ENCODE results near the gene NOX3.
"Not testable (repeated sequence)": the region's sequence is repeated elsewhere in the genome, so short reads cannot be mapped to it uniquely, and the experiment has no call there.

The NOX3 gene

DNA sequence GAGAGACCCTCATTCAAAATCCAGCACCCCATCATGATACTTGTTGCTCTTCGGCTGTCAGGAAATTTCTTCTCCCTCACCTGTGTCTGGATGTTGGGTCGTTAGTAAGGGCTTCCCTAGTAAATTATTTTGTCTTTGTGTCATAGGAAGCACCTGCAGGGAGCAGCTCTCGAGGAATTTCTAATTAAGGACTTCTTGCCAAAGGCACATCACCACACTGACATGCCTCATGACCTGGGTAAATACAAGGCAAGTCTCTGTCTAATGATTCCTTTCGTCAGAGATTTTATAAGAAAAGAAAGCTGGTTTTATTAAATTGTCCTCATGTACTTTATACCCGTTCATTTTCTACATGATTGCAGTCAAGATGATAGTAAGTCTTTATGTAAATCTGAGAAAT, at the start of gene NOX3:
Gene NOX3 (minus strand): TSS at position 74 of the 400 bp plus-strand sequence. CDS start 39 bp downstream, at position 35.
- peaks cover 4 to 6% of the 10 kb centered on the region in 2 donors for H3K4me1 Mint-ChIP-seq
- no peak within 1 kb of the TSS for H3K4me3 Mint-ChIP-seq
- no peaks in the 10 kb centered on the region for H3K9me3 Mint-ChIP-seq
- no peak for DNase-seq
- no peak for ATAC-seq (replicated peaks)
- no peak within 1 kb of the TSS for H3K27ac Mint-ChIP-seq
- H3K27me3 Mint-ChIP-seq: peaks cover 0 to 4% of the 10 kb centered on the region in 2 donors
- no peaks in the 10 kb centered on the region for H3K36me3 Mint-ChIP-seq

DNA sequence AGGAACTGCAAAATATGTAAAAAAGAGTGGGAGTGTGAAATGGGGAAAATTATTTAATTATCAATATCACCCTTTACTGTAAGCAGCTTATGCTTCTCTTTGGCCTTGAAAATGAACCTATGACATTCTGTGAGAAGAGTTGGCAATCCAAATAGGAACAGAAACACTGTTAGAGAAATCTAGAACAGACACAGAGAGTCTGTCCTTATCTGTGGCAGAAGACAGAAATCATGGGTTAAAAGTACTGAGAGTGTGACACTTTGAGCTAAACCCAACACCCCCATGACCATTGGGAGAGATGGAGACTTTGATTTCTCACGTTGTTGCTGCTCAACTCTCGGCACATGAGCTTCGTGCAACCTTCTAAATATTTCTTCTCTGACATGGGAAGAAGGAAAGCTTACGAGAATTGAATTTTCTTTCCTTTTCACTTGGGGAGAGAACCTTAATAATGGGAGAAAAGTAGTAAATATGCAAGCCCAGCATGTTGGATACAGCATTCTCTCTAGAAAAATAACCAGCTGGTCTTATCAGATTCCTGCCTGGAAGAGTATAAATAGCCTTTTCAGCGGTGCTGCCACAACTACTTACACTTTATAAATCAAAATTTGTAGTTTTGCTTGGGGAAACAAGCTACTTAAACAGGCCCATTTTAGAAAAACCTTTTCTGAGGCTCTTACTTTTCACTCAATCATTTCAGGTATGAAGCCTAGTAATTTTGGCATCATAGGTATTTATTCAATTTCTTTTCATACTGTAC, 49.4 kb upstream of the NOX3 start:
- ATAC-seq (replicated peaks): no peak
- H3K36me3 Mint-ChIP-seq: peaks cover 2 to 4% of the 10 kb centered on the region in 2 donors
- no peak for DNase-seq
- H3K4me1 Mint-ChIP-seq: no peaks in the 10 kb centered on the region
- H3K27ac Mint-ChIP-seq: no peak overlapping the region
- peaks cover 4 to 5% of the 10 kb centered on the region in 2 donors for H3K9me3 Mint-ChIP-seq
- no peak overlapping the region for H3K4me3 Mint-ChIP-seq
- peaks cover 0 to 8% of the 10 kb centered on the region in 2 donors for H3K27me3 Mint-ChIP-seq

GRCh38 chr6:155502393-155502792, 46.8 kb upstream of the NOX3 start:
- no peaks in the 10 kb centered on the region for H3K4me1 Mint-ChIP-seq
- ATAC-seq (replicated peaks) (no peak), DNase-seq (no peak)
- H3K27ac Mint-ChIP-seq: no peak overlapping the region
- H3K27me3 Mint-ChIP-seq: peaks cover 0 to 7% of the 10 kb centered on the region in 2 donors
- peaks cover 4 to 5% of the 10 kb centered on the region in 2 donors for H3K9me3 Mint-ChIP-seq
- peaks cover 2 to 4% of the 10 kb centered on the region in 2 donors for H3K36me3 Mint-ChIP-seq
- H3K4me3 Mint-ChIP-seq: no peak overlapping the region

DNA sequence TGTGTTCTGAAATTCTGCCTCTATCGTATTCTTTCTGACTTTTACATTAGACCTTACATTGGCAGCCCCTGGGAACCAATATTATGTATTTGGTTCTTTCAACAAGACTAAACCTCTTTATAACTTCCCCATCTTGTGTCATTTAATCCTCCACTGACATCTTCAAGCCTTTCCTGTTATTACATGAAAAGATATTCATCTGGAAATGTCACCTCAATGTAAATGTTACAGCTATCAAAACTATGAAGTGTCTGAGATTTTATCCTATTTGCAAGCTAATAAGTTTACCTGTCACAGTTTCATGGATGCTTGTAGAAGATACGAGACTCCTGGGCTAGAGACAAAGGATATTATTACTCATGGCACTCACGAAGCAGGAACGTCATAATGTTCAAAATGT, 43.9 kb upstream of the NOX3 start:
- H3K27ac Mint-ChIP-seq: no peak overlapping the region
- peaks cover 4 to 5% of the 10 kb centered on the region in 2 donors for H3K9me3 Mint-ChIP-seq
- ATAC-seq (replicated peaks) (no peak), DNase-seq (no peak)
- no peak overlapping the region for H3K4me3 Mint-ChIP-seq
- H3K36me3 Mint-ChIP-seq: peaks cover 2 to 4% of the 10 kb centered on the region in 2 donors
- peaks cover 0 to 4% of the 10 kb centered on the region in 2 donors for H3K27me3 Mint-ChIP-seq
- H3K4me1 Mint-ChIP-seq: no peaks in the 10 kb centered on the region

- ATAC-seq (replicated peaks): no peak
- DNase-seq: no peak
- Mint-ChIP-seq H3K36me3 (peaks cover under 1 to 2% of the 10 kb centered on the region in 2 donors), H3K27me3 (peaks cover 0 to under 1% of the 10 kb centered on the region in 2 donors), H3K4me3 (no peak overlapping the region), H3K9me3 (peaks cover 2 to 4% of the 10 kb centered on the region in 2 donors), H3K27ac (no peak overlapping the region), H3K4me1 (no peaks in the 10 kb centered on the region)
Measured at GRCh38 chr6:155498370-155498769, 42.7 kb upstream of the NOX3 start.

DNA sequence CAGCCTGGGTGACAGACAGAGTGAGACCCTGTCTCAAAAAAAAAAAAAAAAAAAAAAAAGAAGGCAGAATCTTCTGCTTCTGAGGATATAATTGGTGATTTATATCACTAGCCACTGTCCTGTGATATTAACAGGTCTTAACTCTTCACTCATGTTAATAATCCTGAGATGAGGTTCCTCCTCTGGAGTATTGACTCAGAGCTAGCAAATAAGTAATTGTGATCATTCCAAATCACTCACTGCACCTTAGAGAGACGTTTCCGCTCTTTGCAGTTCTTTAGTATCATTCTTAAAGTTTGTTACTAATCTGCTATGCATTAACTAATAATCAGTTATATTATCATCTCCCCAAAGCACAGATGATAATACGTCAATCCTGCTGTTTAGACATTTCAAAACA, 41.6 kb upstream of the NOX3 start:
- no peaks in the 10 kb centered on the region for H3K4me1 Mint-ChIP-seq
- no peak overlapping the region for H3K4me3 Mint-ChIP-seq
- H3K27me3 Mint-ChIP-seq: peaks cover 0 to 4% of the 10 kb centered on the region in 2 donors
- ATAC-seq (replicated peaks): no peak
- H3K9me3 Mint-ChIP-seq: peaks cover 5 to 8% of the 10 kb centered on the region in 2 donors
- no peak overlapping the region for H3K27ac Mint-ChIP-seq
- DNase-seq: no peak
- peaks cover 3 to 5% of the 10 kb centered on the region in 2 donors for H3K36me3 Mint-ChIP-seq

DNA sequence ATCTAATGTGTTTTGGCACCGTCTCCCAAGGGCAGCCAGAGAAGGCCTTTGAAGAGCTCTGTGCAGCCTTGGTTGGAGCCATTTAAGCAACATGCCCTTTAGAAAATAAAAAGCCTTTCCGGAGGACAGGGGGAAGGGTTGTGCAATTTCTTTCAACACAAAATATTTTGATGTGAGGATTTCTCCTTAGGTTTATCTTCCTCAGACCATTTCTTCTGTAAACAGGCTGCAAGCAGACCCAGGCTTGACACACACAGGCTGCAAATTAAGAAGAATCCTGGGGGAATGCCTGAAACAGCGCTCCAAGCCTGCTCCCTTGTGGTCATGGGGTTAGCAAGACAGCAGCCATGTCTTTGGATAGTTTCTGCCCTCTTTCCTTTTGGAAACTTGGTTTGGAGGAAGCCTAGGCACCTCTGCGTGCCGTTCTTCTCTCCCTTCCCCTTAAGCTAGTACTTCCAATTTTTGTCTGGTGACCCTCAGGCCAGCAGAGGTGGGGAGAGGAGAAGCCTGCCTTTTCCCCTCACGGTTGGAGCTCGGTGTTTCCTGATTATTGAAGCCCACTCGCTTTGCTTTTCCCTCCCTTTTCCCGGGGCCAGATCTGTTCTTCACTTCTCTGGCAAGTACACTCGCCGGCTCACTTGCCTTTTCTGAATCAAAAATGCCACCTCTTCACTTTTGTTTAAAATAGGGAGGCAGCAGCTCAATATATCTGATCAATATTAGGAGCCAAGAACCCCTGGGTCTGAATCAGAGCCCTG, 39.6 kb upstream of the NOX3 start:
- ATAC-seq (replicated peaks) (no peak), DNase-seq (no peak)
- Mint-ChIP-seq H3K27me3 (peaks cover 0 to 5% of the 10 kb centered on the region in 2 donors), H3K36me3 (peaks cover 3 to 5% of the 10 kb centered on the region in 2 donors), H3K27ac (no peak overlapping the region), H3K4me1 (no peaks in the 10 kb centered on the region), H3K4me3 (no peak overlapping the region), H3K9me3 (peaks cover 6 to 8% of the 10 kb centered on the region in 2 donors)

DNA sequence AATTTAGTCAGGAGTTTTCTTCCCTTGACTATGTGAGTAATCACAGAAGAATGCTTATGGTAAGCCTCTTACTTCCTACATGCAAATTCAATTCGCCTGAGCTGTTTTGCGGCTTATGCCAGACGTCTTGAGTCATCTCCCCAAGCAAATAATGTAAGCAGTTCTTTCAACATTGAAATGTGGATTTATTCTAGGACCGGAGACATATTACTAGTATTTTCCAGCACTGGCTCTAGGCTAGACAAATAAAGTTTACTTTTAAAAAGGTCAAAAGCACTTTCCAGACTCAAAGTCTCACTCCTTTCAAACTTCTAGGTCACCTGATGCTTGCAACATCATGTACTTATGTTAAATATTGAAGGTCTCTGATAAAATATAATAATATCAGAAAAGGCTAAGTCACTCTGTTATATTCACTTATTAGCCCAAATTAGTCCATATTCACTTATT, 38.1 kb upstream of the NOX3 start:
- Mint-ChIP-seq H3K9me3 (peaks cover 6 to 8% of the 10 kb centered on the region in 2 donors), H3K27me3 (peaks cover 0 to 5% of the 10 kb centered on the region in 2 donors), H3K4me3 (no peak overlapping the region), H3K4me1 (no peaks in the 10 kb centered on the region), H3K36me3 (peaks cover 3 to 5% of the 10 kb centered on the region in 2 donors), H3K27ac (no peak overlapping the region)
- DNase-seq (no peak), ATAC-seq (replicated peaks) (peak; percentile 60 to 80)

DNA sequence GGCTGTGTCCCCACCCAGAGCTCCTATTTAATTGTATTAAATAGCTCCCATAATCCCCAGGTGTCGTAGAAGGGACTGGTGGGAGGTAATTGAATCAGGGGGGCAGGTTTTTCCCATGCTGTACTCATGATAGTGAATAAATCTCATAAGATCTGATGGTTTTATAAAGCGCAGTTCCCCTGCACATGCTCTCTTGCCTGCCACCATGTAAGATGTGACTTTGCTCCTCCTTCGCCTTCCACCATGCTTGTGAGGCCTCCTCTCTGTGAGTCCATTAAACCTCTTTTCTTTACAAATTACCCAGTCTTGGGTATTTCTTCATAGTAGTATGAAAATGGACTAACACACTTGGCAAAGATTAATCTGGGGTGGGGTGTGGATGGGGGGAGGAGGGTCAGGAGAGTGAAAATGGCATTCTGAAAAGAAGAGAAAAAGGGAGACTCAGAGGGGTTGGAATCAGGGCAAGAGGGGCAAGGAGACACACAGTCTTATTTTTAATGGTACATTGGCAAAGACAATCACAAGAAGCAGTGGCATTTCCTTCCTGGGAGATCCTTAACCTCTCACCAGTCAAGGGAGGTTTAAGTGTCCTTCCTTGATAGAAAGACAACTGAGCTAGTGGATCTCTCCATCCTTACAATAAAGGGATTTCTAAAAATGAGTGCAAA, 37.5 kb upstream of the NOX3 start:
- peak in 1 of 2 donors; percentile 12 for ATAC-seq (replicated peaks)
- no peaks in the 10 kb centered on the region for H3K4me1 Mint-ChIP-seq
- peaks cover 0 to 5% of the 10 kb centered on the region in 2 donors for H3K27me3 Mint-ChIP-seq
- peaks cover 6 to 8% of the 10 kb centered on the region in 2 donors for H3K9me3 Mint-ChIP-seq
- peaks cover 3 to 5% of the 10 kb centered on the region in 2 donors for H3K36me3 Mint-ChIP-seq
- DNase-seq: no peak
- no peak overlapping the region for H3K27ac Mint-ChIP-seq
- H3K4me3 Mint-ChIP-seq: no peak overlapping the region

DNA sequence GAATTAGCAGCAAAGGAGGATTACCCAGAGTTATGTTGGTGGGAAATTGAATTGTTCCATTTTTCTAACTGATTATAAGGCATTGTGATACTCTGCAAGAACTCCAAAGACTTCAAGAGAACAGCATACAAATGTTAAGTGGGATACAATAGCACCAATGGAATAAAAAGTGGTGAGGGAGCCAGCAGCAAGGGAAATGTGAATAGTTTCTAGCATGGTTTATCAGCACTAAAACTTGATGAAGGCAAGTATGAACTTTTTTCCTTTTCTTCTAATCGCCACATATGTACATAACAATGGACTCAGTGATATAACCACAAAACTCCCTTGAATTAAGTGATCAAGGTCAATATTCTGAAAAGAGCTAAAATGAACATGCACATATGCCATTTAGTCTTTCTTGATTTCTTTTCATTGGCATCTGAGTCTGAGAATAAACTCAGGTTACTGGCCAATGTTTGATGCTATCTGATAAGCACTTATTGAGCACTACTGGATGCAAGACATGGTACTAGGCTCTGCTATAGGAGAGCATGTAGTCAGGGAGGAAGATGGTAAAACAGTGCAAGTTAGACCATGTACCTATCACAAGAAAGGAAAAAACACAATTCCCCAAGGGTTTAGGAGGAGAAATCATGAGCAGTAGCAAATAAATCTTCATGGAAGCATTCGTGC, 36.6 kb upstream of the NOX3 start:
- ATAC-seq (replicated peaks) (no peak), DNase-seq (no peak)
- Mint-ChIP-seq H3K27ac (no peak overlapping the region), H3K9me3 (peaks cover 6 to 8% of the 10 kb centered on the region in 2 donors), H3K4me1 (no peaks in the 10 kb centered on the region), H3K36me3 (peaks cover 3 to 5% of the 10 kb centered on the region in 2 donors), H3K4me3 (no peak overlapping the region), H3K27me3 (peaks cover 0 to 5% of the 10 kb centered on the region in 2 donors)

DNA sequence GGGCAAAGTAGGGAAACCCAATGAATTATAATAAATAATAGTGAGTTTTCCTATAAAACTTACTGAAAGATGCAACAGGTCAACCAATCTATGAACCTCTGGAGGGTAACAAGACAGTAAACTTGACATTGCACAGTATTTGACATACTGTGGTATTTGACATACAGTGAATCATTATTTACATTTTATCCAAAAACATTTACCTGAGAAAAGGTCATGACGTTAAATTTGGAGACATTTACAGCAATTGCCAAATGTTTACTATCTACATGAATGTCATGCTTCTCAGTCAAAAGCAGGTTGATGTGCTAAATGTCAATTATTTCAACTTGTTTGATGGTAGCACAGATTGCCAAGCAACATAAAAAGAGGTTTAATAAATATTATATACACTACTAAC, 35.8 kb upstream of the NOX3 start:
- Mint-ChIP-seq H3K4me1 (no peaks in the 10 kb centered on the region), H3K36me3 (peaks cover 3 to 5% of the 10 kb centered on the region in 2 donors), H3K27ac (no peak overlapping the region), H3K27me3 (peaks cover 0 to 5% of the 10 kb centered on the region in 2 donors), H3K9me3 (peaks cover 6 to 8% of the 10 kb centered on the region in 2 donors), H3K4me3 (no peak overlapping the region)
- no peak for ATAC-seq (replicated peaks)
- DNase-seq: no peak

GRCh38 chr6:155488197-155488596, 32.6 kb upstream of the NOX3 start:
- H3K27me3 Mint-ChIP-seq; DNase-seq; H3K27ac Mint-ChIP-seq; H3K4me1 Mint-ChIP-seq; ATAC-seq (replicated peaks); H3K4me3 Mint-ChIP-seq; H3K9me3 Mint-ChIP-seq; H3K36me3 Mint-ChIP-seq: not testable (repeated sequence)

- H3K4me1 Mint-ChIP-seq: no peaks in the 10 kb centered on the region
- no peak overlapping the region for H3K27ac Mint-ChIP-seq
- H3K4me3 Mint-ChIP-seq: no peak overlapping the region
- H3K36me3 Mint-ChIP-seq: peaks cover 2 to 3% of the 10 kb centered on the region in 2 donors
- ATAC-seq (replicated peaks) (no peak), DNase-seq (no peak)
- peaks cover 2 to 4% of the 10 kb centered on the region in 2 donors for H3K9me3 Mint-ChIP-seq
- peaks cover 0 to 3% of the 10 kb centered on the region in 2 donors for H3K27me3 Mint-ChIP-seq
Measured at GRCh38 chr6:155487371-155488130, 31.9 kb upstream of the NOX3 start.
